Measurements from ENCODE around the gene SBNO1. TPM values are rescaled to one million over a fixed set of nuclear protein-coding genes. Genes with fewer than 3 reads are reported as not detected.
A peak's percentile ranks its signal among the peaks of the same experiment; 100 is the strongest.
"Not testable (repeated sequence)": the region's sequence is repeated elsewhere in the genome, so short reads cannot be mapped to it uniquely, and the experiment has no call there.

Gene SBNO1
- total and polyA plus RNA-seq, 5 experiments from 2014 or later: 29.8 to 52.1 (median 36.1) TPM

- peaks cover 0 to 72% (median 16%) of the 10 kb centered on the region in 3 donors for H3K36me3 Mint-ChIP-seq
- peak overlapping the region in 9 of 10 donors; percentile 5 to 89 (median 66) for H3K27ac Mint-ChIP-seq
- ATAC-seq: no peak
- peaks cover 35 to 63% (median 55%) of the 10 kb centered on the region in 4 donors for H3K4me1 Mint-ChIP-seq
- H3K9me3 Mint-ChIP-seq: peaks cover 0 to 5% (median 0%) of the 10 kb centered on the region in 9 donors
- peak overlapping the region in 4 of 10 donors; percentile 26 to 57 (median 38) for H3K4me3 Mint-ChIP-seq
- no peak for DNase-seq
- no peaks in the 10 kb centered on the region for H3K27me3 Mint-ChIP-seq
- POLR2A ChIA-PET: interaction anchor here (1.2 kb wide), 1 partner anchor 18 kb away, joined by 11 read pairs; the partner anchor contains the start of genes MPHOSPH9 and MTRFR
These were observed 113.1 kb downstream of the SBNO1 start for GRCh38 chr12:123251403-123252076.

GRCh38 chr12:123250471-123251383 is 113.9 kb downstream of the SBNO1 start:
- Mint-ChIP-seq H3K27me3 (no peaks in the 10 kb centered on the region), H3K4me1 (peaks cover 36 to 68% (median 62%) of the 10 kb centered on the region in 4 donors), H3K36me3 (peaks cover 0 to 68% (median 16%) of the 10 kb centered on the region in 3 donors), H3K4me3 (peak overlapping the region in 8 of 10 donors; percentile 26 to 68 (median 48)), H3K27ac (peak overlapping the region; percentile 63 to 89 (median 74)), H3K9me3 (peaks cover 0 to 5% (median 0%) of the 10 kb centered on the region in 9 donors)
- POLR2A ChIA-PET: interaction anchor here (1.2 kb wide), 1 partner anchor 17 kb away, joined by 11 read pairs; the partner anchor contains the start of genes MPHOSPH9 and MTRFR
- ATAC-seq: no peak
- no peak for DNase-seq

GRCh38 chr12:123248996-123249741 is 115.5 kb downstream of the SBNO1 start:
- Mint-ChIP-seq H3K36me3 (peaks cover 0 to 60% (median 19%) of the 10 kb centered on the region in 3 donors), H3K27ac (peak overlapping the region in 2 of 10 donors; percentile 7 to 63), H3K4me3 (peak overlapping the region in 1 of 10 donors; percentile 56), H3K4me1 (peaks cover 41 to 80% (median 71%) of the 10 kb centered on the region in 4 donors)
- H3K27me3 Mint-ChIP-seq, ATAC-seq, DNase-seq, H3K9me3 Mint-ChIP-seq: not testable (repeated sequence)
- POLR2A ChIA-PET: interaction anchor here (1.4 to 3.6 kb wide), 3 partner anchors 11 to 26 kb away, joined by 3 to 13 read pairs (median 5); partner anchors contain the start of gene MPHOSPH9

GRCh38 chr12:123248129-123248528 is 116.5 kb downstream of the SBNO1 start:
- Mint-ChIP-seq H3K4me3 (peak overlapping the region in 7 of 10 donors; percentile 26 to 71 (median 56)), H3K36me3 (peaks cover 0 to 52% (median 19%) of the 10 kb centered on the region in 3 donors), H3K4me1 (peaks cover 39 to 81% (median 69%) of the 10 kb centered on the region in 4 donors), H3K27ac (peak overlapping the region in 8 of 10 donors; percentile 57 to 88 (median 67))
- POLR2A ChIA-PET: interaction anchor here (0.6 to 3.6 kb wide), 3 partner anchors 13 to 282 kb away, joined by 3 to 13 read pairs (median 3); partner anchors contain the start of genes ABCB9 and MPHOSPH9
- not testable (repeated sequence) for ATAC-seq, H3K9me3 Mint-ChIP-seq, H3K27me3 Mint-ChIP-seq, DNase-seq

DNA sequence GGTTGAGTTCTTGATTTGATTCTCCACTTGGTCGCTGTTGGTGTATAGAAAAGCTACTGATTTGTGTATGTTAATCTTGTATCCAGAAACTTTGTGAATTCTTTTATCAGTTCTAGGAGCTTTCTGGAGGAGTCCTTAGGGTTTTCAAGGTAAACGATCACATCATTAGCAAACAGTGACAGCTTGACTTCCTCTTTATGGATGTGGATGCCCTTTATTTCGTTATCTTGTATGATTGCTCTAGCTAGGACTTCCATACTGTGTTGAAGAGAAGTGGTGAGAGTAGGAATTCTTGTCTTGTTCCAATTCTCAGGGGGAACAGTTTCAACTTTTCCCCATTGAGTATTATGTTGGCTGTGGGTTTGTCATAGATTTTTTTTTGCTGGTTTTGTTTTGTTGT is 119.0 kb downstream of the SBNO1 start:
- Mint-ChIP-seq H3K36me3 (peaks cover 0 to 61% (median 19%) of the 10 kb centered on the region in 3 donors), H3K9me3 (peaks cover 0 to 5% (median 0%) of the 10 kb centered on the region in 9 donors), H3K4me1 (peaks cover 35 to 82% (median 70%) of the 10 kb centered on the region in 4 donors), H3K4me3 (peak overlapping the region in 9 of 10 donors; percentile 11 to 68 (median 54)), H3K27ac (peak overlapping the region; percentile 1 to 88 (median 76)), H3K27me3 (no peaks in the 10 kb centered on the region)
- POLR2A ChIA-PET: interaction anchor here (1.7 kb wide), 1 partner anchor 13 kb away, joined by 7 read pairs; the partner anchor contains the start of genes MPHOSPH9 and MTRFR
- no peak for ATAC-seq
- DNase-seq: no peak

GRCh38 chr12:123243671-123244262 is 120.9 kb downstream of the SBNO1 start:
- POLR2A ChIA-PET: interaction anchor here (4.4 kb wide), 1 partner anchor 11 kb away, joined by 41 read pairs; the partner anchor contains the start of genes MPHOSPH9 and MTRFR
- no peaks in the 10 kb centered on the region for H3K27me3 Mint-ChIP-seq
- ATAC-seq (no peak), DNase-seq (no peak)
- H3K4me1 Mint-ChIP-seq: peaks cover 28 to 76% (median 62%) of the 10 kb centered on the region in 4 donors
- peaks cover 0 to 61% (median 14%) of the 10 kb centered on the region in 3 donors for H3K36me3 Mint-ChIP-seq
- peak overlapping the region in 9 of 10 donors; percentile 29 to 92 (median 83) for H3K27ac Mint-ChIP-seq
- peak overlapping the region in 2 of 10 donors; percentile 26 to 41 for H3K4me3 Mint-ChIP-seq
- H3K9me3 Mint-ChIP-seq: peaks cover 0 to 5% (median 0%) of the 10 kb centered on the region in 9 donors

- peak overlapping the region; percentile 77 to 93 (median 88) for H3K27ac Mint-ChIP-seq
- H3K27me3 Mint-ChIP-seq: no peaks in the 10 kb centered on the region
- peaks cover 0 to 51% (median 5%) of the 10 kb centered on the region in 3 donors for H3K36me3 Mint-ChIP-seq
- ATAC-seq (peak; percentile 76 to 83), DNase-seq (peak in 3 of 10 donors; percentile 13 to 49 (median 38))
- H3K4me1 Mint-ChIP-seq: peaks cover 25 to 74% (median 60%) of the 10 kb centered on the region in 4 donors
- no peaks in the 10 kb centered on the region for H3K9me3 Mint-ChIP-seq
- H3K4me3 Mint-ChIP-seq: peak overlapping the region; percentile 16 to 73 (median 61)
- POLR2A ChIA-PET: interaction anchor here (0.7 to 4.4 kb wide), 4 partner anchors 10 to 31 kb away, joined by 3 to 41 read pairs (median 5); partner anchors contain the start of genes MPHOSPH9 and MTRFR
These were observed 122.3 kb downstream of the SBNO1 start for GRCh38 chr12:123242116-123242904.

Other genes starting within 250 kb of the SBNO1 start
- 10 to 100 TPM; 36.9 to 42.7 TPM for gene PITPNM2, start 213.8 kb downstream of the SBNO1 start, total RNA-seq
- gene PITPNM2, start 213.8 kb downstream of the SBNO1 start, polyA plus RNA-seq: 1 to 10 TPM; 4.0 to 6.3 (median 4.7) TPM
- gene MPHOSPH9, start 131.7 kb downstream of the SBNO1 start, total RNA-seq: 10 to 100 TPM; 81.1 to 81.8 TPM
- 10 to 100 TPM; 33.9 to 53.4 (median 44.8) TPM for gene MPHOSPH9, start 131.7 kb downstream of the SBNO1 start, polyA plus RNA-seq
- 10 to 100 TPM; 61.0 to 62.0 TPM for gene MTRFR, start 131.4 kb downstream of the SBNO1 start, total RNA-seq
- gene MTRFR, start 131.4 kb downstream of the SBNO1 start, polyA plus RNA-seq: 10 to 100 TPM; 45.2 to 63.6 (median 56.5) TPM
- 1 to 10 TPM; 7.4 to 7.8 TPM for gene CDK2AP1, start 93.0 kb downstream of the SBNO1 start, total RNA-seq
- gene CDK2AP1, start 93.0 kb downstream of the SBNO1 start, polyA plus RNA-seq: 1 to 10 TPM; 2.0 to 6.4 (median 5.4) TPM
- gene KMT5A, start 19.3 kb upstream of the SBNO1 start, total RNA-seq: 10 to 100 TPM; 23.7 to 26.5 TPM
- 1 to 10 TPM; 1.0 to 3.3 (median 1.7) TPM for gene KMT5A, start 19.3 kb upstream of the SBNO1 start, polyA plus RNA-seq
- gene RILPL2, start 71.8 kb upstream of the SBNO1 start, total RNA-seq: 1 to 10 TPM; 3.3 TPM
- 1 to 10 TPM; 3.2 to 4.4 (median 3.9) TPM for gene RILPL2, start 71.8 kb upstream of the SBNO1 start, polyA plus RNA-seq
- gene SNRNP35, start 93.3 kb upstream of the SBNO1 start, total RNA-seq: 10 to 100 TPM; 46.6 to 48.8 TPM
- gene SNRNP35, start 93.3 kb upstream of the SBNO1 start, polyA plus RNA-seq: 10 to 100 TPM; 16.8 to 27.0 (median 20.4) TPM
- gene RILPL1, start 168.9 kb upstream of the SBNO1 start, total RNA-seq: 1 to 10 TPM; 4.9 to 5.9 TPM
- gene RILPL1, start 168.9 kb upstream of the SBNO1 start, polyA plus RNA-seq: under 1 TPM; 0.06 to 0.24 (median 0.23) TPM
- gene TMED2, start 219.7 kb upstream of the SBNO1 start, total RNA-seq: 10 to 100 TPM; 85.6 to 94.3 TPM
- gene TMED2, start 219.7 kb upstream of the SBNO1 start, polyA plus RNA-seq: 100 to 1,000 TPM; 212 to 349 (median 259) TPM
- gene DDX55, start 237.3 kb upstream of the SBNO1 start, total RNA-seq: 10 to 100 TPM; 53.3 to 54.8 TPM
- 10 to 100 TPM; 15.2 to 24.1 (median 19.1) TPM for gene DDX55, start 237.3 kb upstream of the SBNO1 start, polyA plus RNA-seq

Measured in naive thymus-derived CD8-positive, alpha-beta T cell (primary cell).